ENCODE data around the gene HNRNPF. TPM values are rescaled to one million over a fixed set of nuclear protein-coding genes. Genes with fewer than 3 reads are reported as not detected.
"Not testable (repeated sequence)": the region's sequence is repeated elsewhere in the genome, so short reads cannot be mapped to it uniquely, and the experiment has no call there.

The HNRNPF gene, protein sequence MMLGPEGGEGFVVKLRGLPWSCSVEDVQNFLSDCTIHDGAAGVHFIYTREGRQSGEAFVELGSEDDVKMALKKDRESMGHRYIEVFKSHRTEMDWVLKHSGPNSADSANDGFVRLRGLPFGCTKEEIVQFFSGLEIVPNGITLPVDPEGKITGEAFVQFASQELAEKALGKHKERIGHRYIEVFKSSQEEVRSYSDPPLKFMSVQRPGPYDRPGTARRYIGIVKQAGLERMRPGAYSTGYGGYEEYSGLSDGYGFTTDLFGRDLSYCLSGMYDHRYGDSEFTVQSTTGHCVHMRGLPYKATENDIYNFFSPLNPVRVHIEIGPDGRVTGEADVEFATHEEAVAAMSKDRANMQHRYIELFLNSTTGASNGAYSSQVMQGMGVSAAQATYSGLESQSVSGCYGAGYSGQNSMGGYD
- 100 to 1,000 TPM; 306 to 483 TPM for total RNA-seq

DNA sequence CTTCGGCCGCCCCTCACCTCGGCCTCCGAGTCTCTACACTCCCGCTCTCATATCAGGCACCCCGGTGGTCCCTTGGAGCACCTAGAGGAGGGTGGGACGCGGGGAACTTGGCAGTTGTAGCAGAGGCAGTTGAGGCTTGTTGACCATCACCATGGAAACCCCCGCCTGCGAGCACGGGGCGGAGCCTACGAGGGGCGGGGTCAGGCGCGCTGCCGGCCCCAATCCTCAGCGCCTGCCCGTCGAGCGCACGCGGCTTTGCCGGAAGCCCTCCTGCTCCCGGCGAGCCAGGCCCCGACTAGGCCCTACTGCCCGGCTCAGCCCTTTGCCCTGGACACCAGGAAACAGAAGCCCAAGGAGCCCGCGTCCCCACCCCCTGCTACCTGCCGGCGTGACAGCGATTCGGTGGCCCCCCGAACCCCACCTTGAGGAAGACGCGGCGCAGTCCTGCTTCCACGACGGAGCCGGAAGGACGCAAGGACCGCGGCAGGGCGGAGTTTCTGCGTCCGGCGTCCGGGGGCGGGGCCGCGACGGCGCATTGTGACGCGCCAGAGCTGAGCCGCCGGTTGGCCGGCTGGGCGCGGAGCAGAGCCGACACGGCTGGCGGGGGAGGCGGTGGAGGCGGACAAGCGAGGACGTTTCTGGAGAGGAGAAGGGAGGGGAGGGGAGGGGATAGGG, at the start of gene HNRNPF:
Gene HNRNPF, minus strand, starts transcription at position 477 of the 675 bp plus-strand sequence. CDS start 21,302 bp downstream, outside the sequence.
- peaks cover 5% of the 10 kb centered on the region for H3K4me1 Mint-ChIP-seq
- no peaks in the 10 kb centered on the region for H3K9me3 Mint-ChIP-seq
- H3K4me3 Mint-ChIP-seq = peak within 1 kb of the TSS; percentile 96
- ATAC-seq (replicated peaks) = peak; percentile 81
- no peaks in the 10 kb centered on the region for H3K27me3 Mint-ChIP-seq
- peaks cover 54% of the 10 kb centered on the region for H3K36me3 Mint-ChIP-seq (ENCODE audit: low read depth)
- peak within 1 kb of the TSS; percentile 98 for H3K27ac Mint-ChIP-seq

DNA sequence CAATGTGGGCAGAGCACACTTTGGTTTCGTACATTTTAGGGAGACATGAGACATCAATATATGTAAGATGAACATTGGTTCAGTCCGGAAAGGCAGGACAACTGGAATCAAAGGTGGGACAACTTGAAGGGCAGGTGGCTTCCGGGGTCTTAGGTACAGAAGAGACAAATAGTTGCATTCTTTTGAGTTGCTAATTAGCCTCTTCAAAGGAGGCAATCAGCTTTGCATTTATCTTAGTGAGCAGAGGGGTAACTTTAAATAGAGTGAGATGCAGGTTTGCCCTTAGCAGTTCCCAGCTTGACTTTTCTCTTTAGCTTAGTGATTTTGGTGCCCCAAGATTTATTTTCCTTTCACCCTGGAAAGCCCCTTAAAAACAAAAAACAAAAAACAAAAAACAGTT, 49.2 kb upstream of the HNRNPF start:
- Mint-ChIP-seq H3K36me3 (ENCODE audit: low read depth) (peaks cover 23% of the 10 kb centered on the region), H3K4me1 (peaks cover 22% of the 10 kb centered on the region), H3K4me3 (peak overlapping the region; percentile 15), H3K27ac (peak overlapping the region; percentile 10), H3K9me3 (no peaks in the 10 kb centered on the region), H3K27me3 (no peaks in the 10 kb centered on the region)
- no peak for ATAC-seq (replicated peaks)

DNA sequence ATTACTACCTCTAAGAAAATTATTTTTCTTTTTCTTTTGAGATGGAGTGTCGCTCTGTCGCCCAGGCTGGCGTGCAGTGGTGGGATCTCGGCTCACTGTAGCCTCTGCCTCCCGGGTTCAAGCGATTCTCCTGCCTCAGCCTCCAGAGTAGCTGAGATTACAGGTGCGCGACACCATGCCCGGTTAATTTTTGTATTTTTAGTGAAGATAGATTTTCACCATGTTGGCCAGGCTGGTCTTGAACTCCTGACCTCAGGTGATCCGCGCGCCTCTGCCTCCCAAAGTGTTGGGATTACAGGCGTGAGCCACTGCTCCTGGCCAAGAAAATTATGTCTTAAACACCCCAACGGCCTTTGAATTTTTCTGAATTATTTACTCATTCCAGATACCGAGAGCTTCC, 47.6 kb upstream of the HNRNPF start:
- peak overlapping the region; percentile 92 for H3K4me3 Mint-ChIP-seq
- not testable (repeated sequence) for H3K27me3 Mint-ChIP-seq; ATAC-seq (replicated peaks); H3K9me3 Mint-ChIP-seq
- H3K27ac Mint-ChIP-seq = peak overlapping the region; percentile 97
- H3K4me1 Mint-ChIP-seq = peaks cover 30% of the 10 kb centered on the region
- peaks cover 23% of the 10 kb centered on the region for H3K36me3 Mint-ChIP-seq (ENCODE audit: low read depth)

DNA sequence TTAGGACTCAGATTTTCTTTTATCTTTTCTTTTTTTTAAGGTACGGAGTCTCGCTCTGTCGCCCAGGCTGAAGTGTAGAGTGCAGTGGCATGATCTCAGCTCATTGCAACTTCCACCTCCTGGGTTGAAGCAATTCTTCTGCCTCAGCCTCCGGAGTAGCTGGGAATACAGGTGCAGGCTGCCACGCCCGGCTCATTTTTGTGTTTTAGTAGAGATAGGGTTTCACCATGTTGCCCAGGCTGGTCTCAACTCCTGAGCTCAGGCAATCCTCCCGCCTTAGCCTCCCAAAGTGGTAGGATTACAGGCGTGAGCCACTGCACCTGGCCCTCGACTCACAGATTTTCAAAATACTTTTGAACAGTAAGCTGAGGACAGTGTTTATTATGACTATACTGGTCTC, 45.0 kb upstream of the HNRNPF start:
- Mint-ChIP-seq H3K36me3 (ENCODE audit: low read depth) (peaks cover 23% of the 10 kb centered on the region), H3K4me3 (peak overlapping the region; percentile 92), H3K4me1 (peaks cover 30% of the 10 kb centered on the region), H3K27ac (peak overlapping the region; percentile 97)
- H3K9me3 Mint-ChIP-seq; ATAC-seq (replicated peaks); H3K27me3 Mint-ChIP-seq: not testable (repeated sequence)

DNA sequence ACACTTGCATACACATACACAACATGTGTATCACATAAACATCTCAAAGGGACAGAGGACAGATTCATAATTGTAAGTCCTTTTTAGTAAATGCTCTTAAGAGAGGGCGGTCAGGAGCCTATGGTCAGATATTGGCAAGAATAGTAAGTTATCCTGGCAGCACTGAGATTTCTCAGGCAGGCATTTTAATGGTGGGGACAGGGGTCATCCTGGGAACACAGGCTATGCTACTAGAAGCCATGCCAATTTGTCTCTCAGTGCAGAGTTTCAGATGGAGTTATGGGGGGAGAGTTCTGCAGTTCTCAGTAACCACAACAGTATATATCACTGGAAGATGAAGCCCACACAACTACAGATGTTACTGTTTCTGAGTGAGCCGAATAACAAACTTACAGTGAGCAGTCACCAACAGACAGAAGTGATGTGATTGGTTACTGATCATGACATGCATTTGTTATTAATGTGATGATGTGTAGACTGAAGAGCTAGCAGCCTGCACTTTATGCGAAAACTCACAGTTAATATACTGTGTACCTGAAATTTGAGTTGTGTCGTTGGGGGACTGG, 44.4 kb upstream of the HNRNPF start:
- ATAC-seq (replicated peaks) = peak; percentile 46
- no peaks in the 10 kb centered on the region for H3K9me3 Mint-ChIP-seq
- peaks cover 29% of the 10 kb centered on the region for H3K4me1 Mint-ChIP-seq
- H3K27ac Mint-ChIP-seq = peak overlapping the region; percentile 97
- H3K36me3 Mint-ChIP-seq (ENCODE audit: low read depth) = peaks cover 23% of the 10 kb centered on the region
- no peaks in the 10 kb centered on the region for H3K27me3 Mint-ChIP-seq
- peak overlapping the region; percentile 92 for H3K4me3 Mint-ChIP-seq

DNA sequence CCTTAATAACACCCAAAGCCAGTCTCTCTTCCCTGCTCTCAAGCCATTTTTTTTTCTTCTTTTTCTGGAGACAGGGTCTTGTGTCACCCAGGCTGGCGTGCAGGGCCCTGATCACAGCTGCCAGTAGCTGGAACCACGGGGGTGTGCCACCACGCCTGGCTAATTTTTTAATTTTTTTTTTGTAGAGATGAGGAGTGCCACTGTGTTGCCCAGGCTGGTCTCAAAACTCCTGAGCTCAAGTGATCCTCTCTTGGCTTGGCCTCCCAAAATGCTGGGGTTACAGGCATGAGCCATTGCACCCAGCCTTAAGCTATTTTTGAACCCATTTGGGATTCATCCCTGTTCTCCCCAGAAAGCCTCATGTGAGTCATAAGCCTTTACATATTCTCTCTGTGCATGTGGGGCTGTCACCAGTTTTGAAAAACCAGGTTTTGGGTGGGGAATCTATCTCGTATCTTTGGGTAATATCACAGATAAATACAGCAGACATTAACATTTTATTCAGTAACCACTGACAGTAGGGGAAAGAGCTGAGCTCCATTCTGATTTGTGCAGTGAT, 43.4 kb upstream of the HNRNPF start:
- H3K27me3 Mint-ChIP-seq = no peaks in the 10 kb centered on the region
- peak overlapping the region; percentile 97 for H3K27ac Mint-ChIP-seq
- peaks cover 24% of the 10 kb centered on the region for H3K4me1 Mint-ChIP-seq
- peaks cover 23% of the 10 kb centered on the region for H3K36me3 Mint-ChIP-seq (ENCODE audit: low read depth)
- no peaks in the 10 kb centered on the region for H3K9me3 Mint-ChIP-seq
- ATAC-seq (replicated peaks) = no peak
- peak overlapping the region; percentile 92 for H3K4me3 Mint-ChIP-seq

DNA sequence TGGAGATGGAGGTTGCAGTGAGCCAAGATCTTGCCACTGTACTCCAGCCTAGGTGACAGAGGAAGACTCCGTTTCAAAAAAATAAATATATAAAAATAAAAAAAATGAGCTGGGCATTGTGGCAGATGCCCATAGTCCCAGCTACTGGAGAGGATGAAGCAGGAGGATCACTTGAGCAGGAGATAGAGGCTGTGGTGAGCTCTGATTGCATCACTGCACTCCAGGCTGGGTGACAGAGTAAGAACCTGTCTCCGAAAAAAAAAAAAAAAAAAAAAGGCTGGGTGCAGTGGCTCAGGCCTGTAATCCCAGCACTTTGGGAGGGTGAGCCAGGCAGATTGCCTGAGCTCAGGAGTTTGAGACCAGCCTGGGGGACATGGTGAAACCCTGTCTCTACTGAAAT, 39.8 kb upstream of the HNRNPF start:
- H3K27me3 Mint-ChIP-seq = no peaks in the 10 kb centered on the region
- peaks cover 5% of the 10 kb centered on the region for H3K36me3 Mint-ChIP-seq (ENCODE audit: low read depth)
- no peak for ATAC-seq (replicated peaks)
- no peaks in the 10 kb centered on the region for H3K9me3 Mint-ChIP-seq
- peaks cover 19% of the 10 kb centered on the region for H3K4me1 Mint-ChIP-seq
- no peak overlapping the region for H3K4me3 Mint-ChIP-seq
- H3K27ac Mint-ChIP-seq = no peak overlapping the region

DNA sequence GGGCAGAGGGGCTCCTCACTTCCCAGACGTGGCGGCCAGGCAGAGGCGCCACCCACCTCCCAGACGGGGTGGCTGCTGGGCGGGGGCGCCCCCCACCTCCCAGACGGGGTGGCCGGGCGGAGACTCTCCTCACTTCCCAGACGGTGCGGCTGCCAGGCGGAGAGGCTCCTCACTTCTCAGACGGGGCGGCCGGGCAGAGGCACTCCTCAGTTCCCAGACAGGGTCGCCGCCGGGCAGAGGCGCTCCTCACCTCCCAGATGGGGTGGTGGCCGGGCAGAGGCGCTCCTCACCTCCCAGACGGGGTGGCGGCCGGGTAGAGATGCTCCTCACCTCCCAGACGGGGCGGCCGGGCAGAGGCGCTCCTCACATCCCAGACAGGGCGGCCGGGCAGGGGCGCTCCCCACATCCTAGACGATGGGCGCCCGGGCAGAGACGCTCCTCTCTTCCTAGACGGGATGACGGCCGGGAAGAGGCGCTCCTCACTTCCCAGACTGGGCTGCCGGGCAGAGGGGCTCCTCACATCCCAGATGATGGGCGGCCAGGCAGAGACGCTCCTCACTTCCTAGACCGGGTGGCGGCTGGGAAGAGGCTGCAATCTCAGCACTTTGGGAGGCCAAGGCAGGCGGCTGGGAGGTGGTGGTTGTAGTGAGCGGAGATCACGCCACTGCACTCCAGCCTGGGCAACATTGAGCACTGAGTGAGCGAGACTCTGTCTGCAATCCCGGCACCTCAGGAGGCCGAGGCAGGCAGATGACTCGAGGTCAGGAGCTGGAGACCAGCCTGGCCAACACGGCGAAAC, 37.4 kb upstream of the HNRNPF start:
- H3K4me3 Mint-ChIP-seq; H3K9me3 Mint-ChIP-seq; ATAC-seq (replicated peaks); H3K4me1 Mint-ChIP-seq; H3K27ac Mint-ChIP-seq; H3K27me3 Mint-ChIP-seq; H3K36me3 Mint-ChIP-seq (ENCODE audit: low read depth): not testable (repeated sequence)

DNA sequence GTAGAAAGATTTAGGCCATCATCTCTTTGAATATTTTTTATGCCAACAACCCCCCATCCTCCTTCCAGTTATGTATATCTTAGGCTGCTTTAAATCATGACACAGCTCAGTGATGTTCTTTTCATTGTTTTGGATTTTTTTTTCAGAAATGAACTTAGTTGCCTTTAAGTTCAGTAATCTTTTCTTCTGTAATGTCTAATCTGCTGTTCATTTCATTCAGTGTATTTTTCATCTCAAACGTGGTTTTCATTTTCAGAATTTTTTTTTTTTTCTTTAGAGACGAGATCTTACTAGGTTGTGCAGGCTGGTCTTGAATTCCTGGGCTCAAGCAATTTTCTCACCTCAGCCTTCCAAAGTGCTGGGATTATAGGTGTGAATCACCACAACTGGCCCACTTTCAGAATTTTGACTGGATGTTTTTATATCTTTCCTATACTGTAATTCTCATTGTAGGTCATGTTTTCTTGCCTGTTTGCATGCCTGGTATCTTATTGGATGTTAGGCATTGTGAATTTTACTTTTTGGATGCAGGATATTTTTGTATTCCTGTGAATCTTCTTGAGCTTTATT, 36.0 kb upstream of the HNRNPF start:
- no peaks in the 10 kb centered on the region for H3K4me1 Mint-ChIP-seq
- no peaks in the 10 kb centered on the region for H3K27me3 Mint-ChIP-seq
- H3K9me3 Mint-ChIP-seq = no peaks in the 10 kb centered on the region
- H3K27ac Mint-ChIP-seq = no peak overlapping the region
- peak overlapping the region; percentile 21 for H3K4me3 Mint-ChIP-seq
- H3K36me3 Mint-ChIP-seq (ENCODE audit: low read depth) = no peaks in the 10 kb centered on the region
- no peak for ATAC-seq (replicated peaks)

DNA sequence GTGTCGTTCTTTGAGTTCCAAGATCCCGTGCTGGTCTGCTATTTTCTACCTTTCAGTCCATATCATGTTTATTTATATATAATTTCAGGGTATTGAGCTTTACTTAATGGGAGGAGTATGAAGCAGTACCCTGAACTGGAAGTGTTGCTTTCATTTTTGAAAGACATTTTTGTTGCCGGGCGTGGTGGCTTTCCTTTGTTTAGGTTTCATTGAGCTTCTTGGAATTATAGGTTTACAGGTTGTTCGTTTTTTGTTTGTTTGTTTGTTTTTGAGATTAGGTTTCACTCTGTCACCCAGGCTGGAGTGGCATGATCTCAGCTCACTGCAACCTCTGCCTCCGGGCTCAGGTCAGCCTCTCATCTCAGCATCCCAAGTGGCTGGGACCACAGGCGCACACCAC, 35.3 kb upstream of the HNRNPF start:
- no peaks in the 10 kb centered on the region for H3K27me3 Mint-ChIP-seq
- H3K9me3 Mint-ChIP-seq = no peaks in the 10 kb centered on the region
- H3K4me3 Mint-ChIP-seq = peak overlapping the region; percentile 21
- H3K4me1 Mint-ChIP-seq = peaks cover 5% of the 10 kb centered on the region
- H3K36me3 Mint-ChIP-seq (ENCODE audit: low read depth) = no peaks in the 10 kb centered on the region
- no peak for ATAC-seq (replicated peaks)
- no peak overlapping the region for H3K27ac Mint-ChIP-seq

DNA sequence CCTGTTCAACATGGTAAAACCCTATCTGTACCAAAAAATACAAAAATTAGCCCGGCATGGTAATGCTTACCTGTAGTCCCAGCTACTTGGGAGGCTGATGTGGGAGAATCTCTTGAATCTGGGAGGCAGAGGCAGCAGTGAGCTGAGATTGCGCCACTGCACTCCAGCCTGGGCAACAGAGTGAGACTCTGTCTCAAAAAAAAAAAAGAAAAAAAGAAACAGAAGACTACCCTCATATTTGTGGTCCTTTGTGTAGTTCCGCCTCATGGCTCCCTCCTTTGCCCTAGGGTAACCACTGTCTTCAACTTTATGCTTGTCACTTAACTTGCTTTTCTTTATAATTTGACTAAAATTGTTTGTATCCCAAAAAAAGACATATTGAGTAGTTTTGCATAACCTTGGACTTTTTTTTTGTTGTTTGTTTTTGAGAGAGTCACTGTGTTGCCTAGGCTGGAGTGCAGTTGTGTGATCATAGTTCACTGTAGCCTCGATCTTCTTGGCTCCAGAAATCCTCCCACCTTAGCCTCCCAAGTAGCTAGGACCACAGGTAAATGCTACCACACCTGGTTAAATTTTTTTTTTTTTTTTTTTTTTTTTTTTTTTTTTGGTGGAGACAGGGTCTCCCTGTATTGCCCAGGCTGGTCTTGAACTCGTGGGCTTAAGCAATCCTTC, 31.6 kb upstream of the HNRNPF start:
- no peaks in the 10 kb centered on the region for H3K27me3 Mint-ChIP-seq

DNA sequence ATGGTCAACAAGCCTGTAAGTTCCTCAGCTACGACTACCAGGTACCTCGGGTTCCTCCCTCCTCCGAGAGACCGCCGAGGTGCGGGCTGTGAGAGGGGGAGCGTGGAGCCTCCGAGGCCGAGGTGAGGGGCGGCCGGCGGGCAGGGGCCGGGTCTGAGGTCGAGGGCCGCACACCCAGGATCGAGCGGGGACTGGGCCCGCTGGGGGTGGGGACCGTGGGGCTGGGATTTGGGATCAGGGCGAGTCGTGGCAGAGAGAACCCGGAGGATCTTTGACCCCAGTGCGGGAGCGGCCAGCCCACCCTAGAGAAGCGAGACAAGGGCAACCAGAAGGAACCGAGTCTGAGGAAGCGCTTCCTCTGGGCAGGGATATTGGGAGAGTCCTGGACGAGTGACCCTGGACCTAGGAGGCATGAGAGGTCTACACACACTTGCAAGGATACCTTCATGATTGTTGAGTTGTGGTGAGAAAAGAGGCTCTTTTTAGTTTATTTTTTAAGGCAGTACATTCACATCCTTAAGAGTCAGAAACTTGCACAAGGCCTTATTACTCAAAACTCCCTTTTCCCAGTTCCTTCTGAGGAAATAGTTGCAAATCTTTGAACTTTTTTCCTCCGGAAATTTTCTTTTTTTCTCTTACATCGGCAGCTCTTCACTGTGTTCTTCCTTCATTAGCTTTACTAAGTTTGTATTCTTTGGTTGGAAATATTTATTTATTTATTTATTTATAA, 28.3 kb upstream of the HNRNPF start:
- Mint-ChIP-seq H3K27ac (peak overlapping the region; percentile 98), H3K9me3 (no peaks in the 10 kb centered on the region), H3K4me3 (peak overlapping the region; percentile 97), H3K27me3 (no peaks in the 10 kb centered on the region), H3K4me1 (peaks cover 20% of the 10 kb centered on the region), H3K36me3 (ENCODE audit: low read depth) (peaks cover 7% of the 10 kb centered on the region)
- ATAC-seq (replicated peaks) = no peak

More for the DNA sequence above, 31.6 kb upstream of the HNRNPF start:
- no peak overlapping the region for H3K4me3 Mint-ChIP-seq
- no peak for ATAC-seq (replicated peaks)
- H3K4me1 Mint-ChIP-seq = peaks cover 16% of the 10 kb centered on the region
- no peaks in the 10 kb centered on the region for H3K9me3 Mint-ChIP-seq
- no peak overlapping the region for H3K27ac Mint-ChIP-seq
- peaks cover 7% of the 10 kb centered on the region for H3K36me3 Mint-ChIP-seq (ENCODE audit: low read depth)

All from activated T-helper 17 cell treated with anti-CD3 and anti-CD28 coated beads, Interleukin-2, amount 50 U/mL, for 72 hours (primary cell).